Lower leg skin (tissue), 4 donors: ENCODE measurements around the gene ARMC2. TPM values are rescaled to one million over a fixed set of nuclear protein-coding genes. Genes with fewer than 3 reads are reported as not detected.

ENCODE experiments used
- DNase-seq, 2 donors: peaks; one replicate each; pipeline ENCODE4 v3.0.0-alpha.2; 2019; ENCODE audit warnings: low spot score in 2 of 2
- H3K4me3 ChIP-seq: fragments of 200-600 bp; sonication (generic); 2 replicates; pipeline ENCODE4 v1.5.1; 2017; ENCODE audit warnings: mild to moderate bottlenecking, low read depth; ENCODE audit not compliant: poor library complexity, severe bottlenecking
- CTCF ChIP-seq, 3 donors: fragments of 450-650 bp; IDR thresholded peaks; one replicate each; pipeline ENCODE4 v1.5.1; 2016; ENCODE audit warnings: antibody characterized with exemption in 3 of 3, mild to moderate bottlenecking in 3 of 3, moderate library complexity in 2 of 3
- POLR2A ChIP-seq, 2 donors: fragments of 450-650 bp; IDR thresholded peaks; one replicate each; pipeline ENCODE4 v1.6.1; 2016 to 2017; ENCODE audit warnings: antibody characterized with exemption in 2 of 2, mild to moderate bottlenecking in 1 of 2, moderate library complexity in 1 of 2
- WGBS, 2 donors: methylation state at CpG; one replicate each; pipeline ENCODE4 v1.1.5; 2018; 5-methylcytosine and 5-hydroxymethylcytosine counted together
- intact Hi-C: fragments of 100-400 bp; cut with DNase I; formaldehyde crosslinking; loops from one replicate; pipeline ENCODE4 v1.15.0; 2023; ENCODE audit warnings: low total_unique reads
- total RNA-seq, 4 donors: library from RNA; depleted of rRNA; stranded (reverse); fragments of >200 nt; gene quantifications; one replicate each; pipeline ENCODE4 v1.1.0, GENCODE V29; 2016

The ARMC2 gene
- total RNA-seq, 4 donors from 2014 or later: 0.34 to 2.0 (median 1.2) TPM

- DNase-seq: no peak
- H3K4me3 ChIP-seq: no peak overlapping the region
- TF ChIP-seq CTCF (IDR thresholded peaks at IDR 0.05) (no peak), POLR2A (IDR thresholded peaks at IDR 0.05) (no peak)
- intact Hi-C loops: no loop called here
Observed at GRCh38 chr6:108987156-108987555, 138.9 kb downstream of the ARMC2 start.

- TF ChIP-seq CTCF (IDR thresholded peaks at IDR 0.05) (no peak), POLR2A (IDR thresholded peaks at IDR 0.05) (no peak)
- WGBS, 2 donors: 95 to 98% methylated on average over 3 of the region's 3 CpGs
- H3K4me3 ChIP-seq: no peak overlapping the region
- DNase-seq: no peak
- intact Hi-C loops: no loop called here
Observed at GRCh38 chr6:108988296-108988695, 140.1 kb downstream of the ARMC2 start.

- DNase-seq: no peak
- TF ChIP-seq CTCF (IDR thresholded peaks at IDR 0.05) (no peak), POLR2A (IDR thresholded peaks at IDR 0.05) (no peak)
- 91 to 97% methylated on average over 5 of the region's 5 CpGs for WGBS, 2 donors
- intact Hi-C loops: no loop called here
- no peak overlapping the region for H3K4me3 ChIP-seq
Observed at GRCh38 chr6:108988765-108989164, 140.5 kb downstream of the ARMC2 start.

GRCh38 chr6:108989700-108990099 lies 141.5 kb downstream of the ARMC2 start:
- intact Hi-C loops: no loop called here
- TF ChIP-seq CTCF (IDR thresholded peaks at IDR 0.05) (no peak), POLR2A (IDR thresholded peaks at IDR 0.05) (no peak)
- no peak overlapping the region for H3K4me3 ChIP-seq
- WGBS, 2 donors: 95 to 97% methylated on average over 3 of the region's 3 CpGs
- DNase-seq: no peak

GRCh38 chr6:108993876-108994275 lies 145.7 kb downstream of the ARMC2 start:
- no peak for DNase-seq

More at GRCh38 chr6:108993876-108994275, 145.7 kb downstream of the ARMC2 start:
- WGBS, 2 donors: 91 to 92% methylated on average over 3 of the region's 3 CpGs
- intact Hi-C loops: no loop called here
- TF ChIP-seq POLR2A (IDR thresholded peaks at IDR 0.05) (no peak), CTCF (IDR thresholded peaks at IDR 0.05) (no peak)
- no peak overlapping the region for H3K4me3 ChIP-seq
